Ovary (tissue), 3 donors: ENCODE data around the gene NPRL2.

Experiments
- EP300 ChIP-seq: sonication (generic); formaldehyde crosslinking; IDR thresholded peaks from one replicate; pipeline ENCODE4 v1.6.1; 2017; ENCODE audit warnings: antibody characterized with exemption
- TF ChIP-seq, protein P1 (sequence below), 3 donors: fragments of 450-650 bp in 2 of 3; fragments of 200-600 bp in 1 of 3; IDR thresholded peaks; one replicate each; pipeline versions ENCODE4 v1.5.1 to v1.8.0; 2016 to 2022; ENCODE audit warnings: antibody characterized with exemption in 3 of 3, mild to moderate bottlenecking in 1 of 3
- donor health status: DM: no; HTN: no; CAD: no.

DNA sequence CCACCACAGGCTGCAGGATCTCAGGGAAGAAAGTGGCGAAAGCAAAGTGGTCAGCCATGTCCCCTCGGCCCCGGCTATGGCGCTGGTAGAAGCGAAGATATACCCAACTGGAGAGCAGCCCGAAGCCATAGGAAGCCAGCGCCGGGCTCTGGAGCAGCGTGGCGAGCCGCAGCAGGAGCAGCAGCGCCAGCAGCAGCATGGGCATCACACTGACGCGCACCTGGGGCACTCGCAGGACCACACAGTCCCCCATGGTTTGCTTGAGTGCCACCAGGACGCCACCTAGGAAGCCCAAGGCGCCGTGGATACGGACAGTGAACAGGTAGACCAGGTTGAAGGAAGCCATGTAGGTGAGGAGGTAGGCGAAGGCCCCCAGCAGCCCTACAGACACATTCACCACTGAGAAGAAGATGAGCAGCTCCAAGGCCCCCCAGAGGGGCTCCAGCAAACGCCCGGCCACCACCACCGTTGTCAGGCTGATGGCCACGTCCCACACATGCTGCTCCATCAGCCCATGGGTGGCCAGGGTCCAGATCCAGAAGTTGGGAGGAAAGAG lies 7.9 kb upstream of the NPRL2 start:
- TF ChIP-seq, protein P1, sequence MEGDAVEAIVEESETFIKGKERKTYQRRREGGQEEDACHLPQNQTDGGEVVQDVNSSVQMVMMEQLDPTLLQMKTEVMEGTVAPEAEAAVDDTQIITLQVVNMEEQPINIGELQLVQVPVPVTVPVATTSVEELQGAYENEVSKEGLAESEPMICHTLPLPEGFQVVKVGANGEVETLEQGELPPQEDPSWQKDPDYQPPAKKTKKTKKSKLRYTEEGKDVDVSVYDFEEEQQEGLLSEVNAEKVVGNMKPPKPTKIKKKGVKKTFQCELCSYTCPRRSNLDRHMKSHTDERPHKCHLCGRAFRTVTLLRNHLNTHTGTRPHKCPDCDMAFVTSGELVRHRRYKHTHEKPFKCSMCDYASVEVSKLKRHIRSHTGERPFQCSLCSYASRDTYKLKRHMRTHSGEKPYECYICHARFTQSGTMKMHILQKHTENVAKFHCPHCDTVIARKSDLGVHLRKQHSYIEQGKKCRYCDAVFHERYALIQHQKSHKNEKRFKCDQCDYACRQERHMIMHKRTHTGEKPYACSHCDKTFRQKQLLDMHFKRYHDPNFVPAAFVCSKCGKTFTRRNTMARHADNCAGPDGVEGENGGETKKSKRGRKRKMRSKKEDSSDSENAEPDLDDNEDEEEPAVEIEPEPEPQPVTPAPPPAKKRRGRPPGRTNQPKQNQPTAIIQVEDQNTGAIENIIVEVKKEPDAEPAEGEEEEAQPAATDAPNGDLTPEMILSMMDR (IDR thresholded peaks at IDR 0.05), result no peak
- no peak for TF ChIP-seq EP300
